PC-3 (cell line): ENCODE measurements around the gene ALKBH6.

Source experiments
- EZH2phosphoT487 ChIP-seq: fragments of 300-600 bp; sonication (generic); IDR thresholded peaks from 2 replicates; pipeline ENCODE4 v1.6.1; 2018; ENCODE audit warnings: mild to moderate bottlenecking, antibody characterized with exemption, low read length, borderline replicate concordance
- TF ChIP-seq, protein P1 (sequence below): fragments of 300-600 bp; sonication (generic); conservative IDR thresholded peaks from 2 replicates; pipeline ENCODE4 v1.5.1; 2017; ENCODE audit warnings: antibody characterized with exemption, low read depth, mild to moderate bottlenecking, low read length

DNA sequence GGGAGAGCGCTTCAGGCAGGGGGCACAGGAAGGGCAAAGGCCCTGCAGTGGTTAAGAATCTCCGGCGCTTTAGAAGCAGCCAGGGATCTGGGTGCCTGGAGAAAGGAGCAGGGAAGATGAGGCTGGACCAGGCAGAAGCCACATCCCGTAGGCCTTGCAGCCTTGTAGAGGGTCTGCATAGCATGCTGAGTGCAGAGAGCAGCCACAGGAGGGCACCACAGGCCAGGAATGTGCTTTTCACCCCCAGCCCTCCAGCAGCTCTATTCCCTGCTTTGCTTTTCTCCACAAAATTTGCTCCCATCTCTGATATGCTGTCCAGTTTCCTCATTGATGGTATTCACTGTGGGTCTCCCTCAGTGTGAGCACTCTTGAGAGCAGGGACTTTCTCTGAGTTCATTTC is 46.4 kb upstream of the ALKBH6 start:
- TF ChIP-seq, protein P1, sequence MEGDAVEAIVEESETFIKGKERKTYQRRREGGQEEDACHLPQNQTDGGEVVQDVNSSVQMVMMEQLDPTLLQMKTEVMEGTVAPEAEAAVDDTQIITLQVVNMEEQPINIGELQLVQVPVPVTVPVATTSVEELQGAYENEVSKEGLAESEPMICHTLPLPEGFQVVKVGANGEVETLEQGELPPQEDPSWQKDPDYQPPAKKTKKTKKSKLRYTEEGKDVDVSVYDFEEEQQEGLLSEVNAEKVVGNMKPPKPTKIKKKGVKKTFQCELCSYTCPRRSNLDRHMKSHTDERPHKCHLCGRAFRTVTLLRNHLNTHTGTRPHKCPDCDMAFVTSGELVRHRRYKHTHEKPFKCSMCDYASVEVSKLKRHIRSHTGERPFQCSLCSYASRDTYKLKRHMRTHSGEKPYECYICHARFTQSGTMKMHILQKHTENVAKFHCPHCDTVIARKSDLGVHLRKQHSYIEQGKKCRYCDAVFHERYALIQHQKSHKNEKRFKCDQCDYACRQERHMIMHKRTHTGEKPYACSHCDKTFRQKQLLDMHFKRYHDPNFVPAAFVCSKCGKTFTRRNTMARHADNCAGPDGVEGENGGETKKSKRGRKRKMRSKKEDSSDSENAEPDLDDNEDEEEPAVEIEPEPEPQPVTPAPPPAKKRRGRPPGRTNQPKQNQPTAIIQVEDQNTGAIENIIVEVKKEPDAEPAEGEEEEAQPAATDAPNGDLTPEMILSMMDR, result peak; percentile 60
- no peak for TF ChIP-seq EZH2phosphoT487
